Mesothelial cell of epicardium (in vitro differentiated cells): ENCODE data around the gene LOXL4. TPM values are rescaled to one million over a fixed set of nuclear protein-coding genes. Genes with fewer than 3 reads are reported as not detected.

Source experiments
- DNase-seq, 2 experiments: peaks; one replicate each; pipeline ENCODE4 v3.0.0; 2021; ENCODE audit warnings: low spot score in 2 of 2; ENCODE audit not compliant: unreplicated experiment in 2 of 2
- H3K27ac Mint-ChIP-seq: 2 replicates; pipeline ENCODE4 v1.8.0; 2021; ENCODE audit warnings: mixed read lengths
- H3K27me3 Mint-ChIP-seq: 2 replicates; pipeline ENCODE4 v1.8.0; 2021; ENCODE audit warnings: low read depth, mixed read lengths
- H3K36me3 Mint-ChIP-seq: 2 replicates; pipeline ENCODE4 v1.8.0; 2021; ENCODE audit warnings: mixed read lengths
- H3K4me1 Mint-ChIP-seq: 2 replicates; pipeline ENCODE4 v1.8.0; 2021; ENCODE audit warnings: mixed read lengths
- H3K4me3 Mint-ChIP-seq: 2 replicates; pipeline ENCODE4 v1.8.0; 2021; ENCODE audit warnings: mild to moderate bottlenecking, moderate library complexity, mixed read lengths
- H3K9me3 Mint-ChIP-seq: 2 replicates; pipeline ENCODE4 v1.8.0; 2021; ENCODE audit warnings: mixed read lengths
- total RNA-seq: library from RNA; stranded (reverse); gene quantifications from 3 replicates; pipeline ENCODE4 v1.2.1, GENCODE V29; 2021
- TF ChIP-seq, protein P1 (sequence below): fragments of 200-600 bp; sonication (generic); IDR thresholded peaks from one replicate; pipeline ENCODE4 v1.5.0; 2021; ENCODE audit warnings: antibody characterized with exemption; ENCODE audit not compliant: unreplicated experiment

LOXL4 gene
- total RNA-seq, 1 donor from 2014 or later = 7.9 TPM

DNA sequence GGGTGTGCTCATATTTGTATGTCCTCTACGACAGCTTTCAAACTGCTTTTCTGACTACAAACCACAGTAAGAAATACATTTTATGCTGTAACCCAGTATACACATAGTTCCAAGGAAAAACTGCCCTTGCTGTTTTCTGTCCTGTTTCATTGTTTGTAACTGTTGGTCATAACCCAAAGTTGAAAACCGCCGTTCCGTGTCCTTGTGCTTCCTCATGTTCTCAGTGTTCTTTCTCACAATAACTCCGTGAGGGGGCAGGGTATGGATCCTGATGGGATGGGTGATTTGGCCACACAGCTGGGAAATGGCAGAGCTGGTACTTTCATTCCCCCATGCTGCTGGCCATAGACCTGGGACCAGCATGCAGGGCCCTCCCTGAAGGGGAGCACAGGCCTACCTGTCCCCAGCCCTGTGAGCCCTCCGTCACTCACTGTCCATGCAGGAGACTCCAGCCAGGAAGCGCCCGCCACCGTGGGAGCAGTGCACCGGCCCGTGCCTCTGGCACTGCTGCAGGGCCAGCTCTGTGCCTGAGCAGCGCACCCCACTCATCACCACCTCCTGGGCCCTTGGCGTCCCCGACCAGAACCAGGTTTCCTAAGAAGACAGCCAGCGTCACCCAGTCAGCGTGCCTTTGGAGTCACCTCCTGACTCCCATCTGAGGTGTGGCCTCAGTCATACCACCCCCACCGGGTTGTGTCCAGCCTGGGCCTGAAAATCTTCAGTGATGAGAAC lies 12.7 kb downstream of the LOXL4 start:
- no peak overlapping the region for H3K4me3 Mint-ChIP-seq
- no peaks in the 10 kb centered on the region for H3K9me3 Mint-ChIP-seq
- no peak overlapping the region for H3K27ac Mint-ChIP-seq
- peaks cover 10% of the 10 kb centered on the region for H3K36me3 Mint-ChIP-seq
- no peaks in the 10 kb centered on the region for H3K4me1 Mint-ChIP-seq
- H3K27me3 Mint-ChIP-seq = no peaks in the 10 kb centered on the region
- TF ChIP-seq, protein P1, sequence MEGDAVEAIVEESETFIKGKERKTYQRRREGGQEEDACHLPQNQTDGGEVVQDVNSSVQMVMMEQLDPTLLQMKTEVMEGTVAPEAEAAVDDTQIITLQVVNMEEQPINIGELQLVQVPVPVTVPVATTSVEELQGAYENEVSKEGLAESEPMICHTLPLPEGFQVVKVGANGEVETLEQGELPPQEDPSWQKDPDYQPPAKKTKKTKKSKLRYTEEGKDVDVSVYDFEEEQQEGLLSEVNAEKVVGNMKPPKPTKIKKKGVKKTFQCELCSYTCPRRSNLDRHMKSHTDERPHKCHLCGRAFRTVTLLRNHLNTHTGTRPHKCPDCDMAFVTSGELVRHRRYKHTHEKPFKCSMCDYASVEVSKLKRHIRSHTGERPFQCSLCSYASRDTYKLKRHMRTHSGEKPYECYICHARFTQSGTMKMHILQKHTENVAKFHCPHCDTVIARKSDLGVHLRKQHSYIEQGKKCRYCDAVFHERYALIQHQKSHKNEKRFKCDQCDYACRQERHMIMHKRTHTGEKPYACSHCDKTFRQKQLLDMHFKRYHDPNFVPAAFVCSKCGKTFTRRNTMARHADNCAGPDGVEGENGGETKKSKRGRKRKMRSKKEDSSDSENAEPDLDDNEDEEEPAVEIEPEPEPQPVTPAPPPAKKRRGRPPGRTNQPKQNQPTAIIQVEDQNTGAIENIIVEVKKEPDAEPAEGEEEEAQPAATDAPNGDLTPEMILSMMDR = no peak
- no peak for DNase-seq

DNA sequence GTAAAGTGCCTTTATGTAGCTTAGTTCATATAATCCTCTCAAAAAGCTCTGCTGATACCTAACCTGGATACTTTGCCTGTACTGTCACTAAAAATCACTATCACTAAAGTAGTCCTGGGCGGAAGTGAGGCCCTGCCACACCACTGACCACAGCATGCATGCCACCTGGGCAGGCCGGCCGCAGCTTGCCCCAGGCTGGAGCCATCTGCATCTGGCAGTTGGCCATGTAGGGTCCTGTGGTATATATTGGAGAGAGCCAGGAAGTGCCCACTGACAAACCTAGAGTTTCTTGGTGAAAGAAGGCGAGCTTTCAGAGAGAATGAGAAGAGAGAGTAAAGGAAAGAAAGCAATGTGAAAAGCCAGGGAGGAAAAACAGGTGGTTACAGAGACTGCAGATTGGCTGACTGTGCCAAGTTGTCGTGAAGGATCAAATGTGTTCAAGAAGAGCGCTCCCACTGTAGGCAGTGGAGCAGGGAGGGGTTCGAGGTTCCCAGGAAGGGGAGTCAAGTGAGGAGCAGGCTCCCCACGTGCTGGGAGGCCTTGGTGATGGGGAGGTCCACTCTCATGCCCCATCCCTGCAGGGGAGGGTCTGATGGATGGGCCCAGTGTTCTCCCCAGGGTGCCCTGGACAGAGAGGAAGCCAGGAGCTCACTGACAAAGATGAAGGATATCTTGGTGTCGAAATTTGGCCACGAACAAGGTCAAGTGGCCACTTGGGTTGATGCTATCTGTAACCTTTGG lies 13.6 kb downstream of the LOXL4 start:
- Mint-ChIP-seq H3K4me1 (no peaks in the 10 kb centered on the region), H3K27me3 (no peaks in the 10 kb centered on the region), H3K9me3 (no peaks in the 10 kb centered on the region), H3K36me3 (peaks cover 17% of the 10 kb centered on the region), H3K4me3 (no peak overlapping the region), H3K27ac (no peak overlapping the region)
- DNase-seq = no peak
- TF ChIP-seq, protein P1 = no peak

DNA sequence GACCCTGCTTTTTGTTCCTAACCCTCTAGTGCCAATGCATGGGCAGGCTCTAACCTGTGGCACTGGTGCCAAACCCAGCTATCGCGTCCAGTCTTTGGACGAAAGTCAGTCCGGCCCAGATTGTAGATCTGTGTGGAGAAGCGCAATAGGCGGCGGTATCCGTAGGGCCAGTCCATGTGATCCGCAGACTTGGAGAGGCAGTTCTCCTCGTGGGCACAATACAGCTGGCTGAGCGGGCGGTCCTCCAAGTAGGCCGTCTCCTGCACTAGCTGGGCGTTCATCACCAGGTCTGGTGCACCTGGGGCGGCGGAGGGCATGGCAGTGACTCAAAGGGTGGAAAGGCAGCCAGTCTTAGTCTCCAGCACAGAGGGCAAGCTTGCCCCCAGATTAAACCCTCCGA lies 14.5 kb downstream of the LOXL4 start:
- TF ChIP-seq, protein P1 = no peak
- H3K27ac Mint-ChIP-seq = no peak overlapping the region
- no peaks in the 10 kb centered on the region for H3K27me3 Mint-ChIP-seq
- H3K9me3 Mint-ChIP-seq = no peaks in the 10 kb centered on the region
- H3K4me3 Mint-ChIP-seq = no peak overlapping the region
- DNase-seq = no peak
- H3K36me3 Mint-ChIP-seq = peaks cover 21% of the 10 kb centered on the region
- H3K4me1 Mint-ChIP-seq = no peaks in the 10 kb centered on the region

DNA sequence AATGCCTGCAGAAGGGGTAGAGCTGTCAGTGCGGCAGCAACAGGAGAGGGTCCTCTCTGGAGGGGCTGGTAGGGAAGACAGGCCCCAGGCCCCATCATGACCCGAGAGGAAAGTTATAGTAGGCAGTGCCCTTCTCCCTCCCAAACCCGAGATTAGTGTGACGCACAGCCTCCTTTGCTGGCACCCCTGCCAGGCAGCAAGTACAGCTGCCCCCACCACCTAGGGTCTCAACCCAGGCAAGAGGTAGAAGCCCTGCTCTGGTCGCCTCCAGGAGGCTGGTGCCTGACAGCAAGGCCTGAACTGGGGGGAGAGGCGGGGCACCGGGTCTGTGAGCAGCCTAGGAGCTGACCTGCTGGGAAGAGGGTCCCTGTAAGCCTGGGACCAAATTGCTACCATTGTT lies 15.5 kb downstream of the LOXL4 start:
- TF ChIP-seq, protein P1 = no peak
- DNase-seq = no peak
- Mint-ChIP-seq H3K4me1 (no peaks in the 10 kb centered on the region), H3K9me3 (no peaks in the 10 kb centered on the region), H3K27ac (no peak overlapping the region), H3K4me3 (no peak overlapping the region), H3K36me3 (peaks cover 23% of the 10 kb centered on the region), H3K27me3 (no peaks in the 10 kb centered on the region)

DNA sequence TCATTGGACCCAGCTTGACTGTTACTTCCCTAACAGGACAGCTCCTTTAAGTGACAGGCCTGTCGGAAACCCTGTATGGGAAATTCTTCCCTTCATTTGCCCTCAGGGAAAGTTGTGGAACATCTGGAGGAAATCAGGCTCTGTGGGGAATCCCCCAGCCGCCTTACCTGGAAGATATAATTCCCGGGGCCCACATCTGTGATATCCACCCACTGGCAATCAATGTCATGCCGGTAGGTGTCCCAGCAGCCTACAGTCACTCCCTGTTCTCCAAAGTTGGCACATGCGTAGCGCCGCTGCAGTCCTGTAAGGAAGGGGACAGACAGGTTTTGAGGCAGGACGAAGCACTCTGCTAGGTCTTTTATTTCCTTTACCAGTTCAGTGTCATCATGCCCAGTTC lies 16.6 kb downstream of the LOXL4 start:
- Mint-ChIP-seq H3K27me3 (no peaks in the 10 kb centered on the region), H3K9me3 (no peaks in the 10 kb centered on the region), H3K27ac (no peak overlapping the region), H3K36me3 (peaks cover 23% of the 10 kb centered on the region), H3K4me1 (no peaks in the 10 kb centered on the region), H3K4me3 (no peak overlapping the region)
- DNase-seq = no peak
- TF ChIP-seq, protein P1 = no peak
